Right ventricle myocardium superior (tissue), 1 donor: ENCODE measurements around the gene MNAT1. TPM values are rescaled to one million over a fixed set of nuclear protein-coding genes. Genes with fewer than 3 reads are reported as not detected.
"Not testable (repeated sequence)": the region's sequence is repeated elsewhere in the genome, so short reads cannot be mapped to it uniquely, and the experiment has no call there.

Experiments
- ATAC-seq: fragments of 200-7000 bp; cut with Tn5 transposase; one replicate; pipeline ENCODE4 v1.9.1; 2020; ENCODE audit warnings: mild to moderate bottlenecking; ENCODE audit not compliant: poor library complexity
- DNase-seq: peaks from one replicate; pipeline ENCODE4 v3.0.0-alpha.2; 2020
- intact Hi-C: fragments of 100-400 bp; cut with DNase I; formaldehyde crosslinking; loops from one replicate; pipeline ENCODE4 v1.11.2; 2022
- long read RNA-seq: library from polyadenylated mRNA; unstranded; transcript quantifications from one replicate; pipeline ENCODE4 v2.0.0, GENCODE V29; 2021
- total RNA-seq: library from RNA; stranded (reverse); fragmentation: NEBNext Ultra II Directional; extraction: Animal tissue kit (Norgen Biotek cat#: 25700); gene quantifications from one replicate; pipeline ENCODE4 v1.2.1, GENCODE V29; 2021
- donor health status: DM: no; HTN: yes; CAD: no; lungs with severe emphysema.

MNAT1 gene
- 24.3 TPM for total RNA-seq
- long read RNA-seq, transcript MNAT1-201 (8 exons, 2,635 nt), result major isoform, 31 of 33 reads
- long read RNA-seq, partial matches to known transcripts, result 0 of 33 reads
- long read RNA-seq, other reads (novel, unspliced or antisense), result 2 of 33 reads

DNA sequence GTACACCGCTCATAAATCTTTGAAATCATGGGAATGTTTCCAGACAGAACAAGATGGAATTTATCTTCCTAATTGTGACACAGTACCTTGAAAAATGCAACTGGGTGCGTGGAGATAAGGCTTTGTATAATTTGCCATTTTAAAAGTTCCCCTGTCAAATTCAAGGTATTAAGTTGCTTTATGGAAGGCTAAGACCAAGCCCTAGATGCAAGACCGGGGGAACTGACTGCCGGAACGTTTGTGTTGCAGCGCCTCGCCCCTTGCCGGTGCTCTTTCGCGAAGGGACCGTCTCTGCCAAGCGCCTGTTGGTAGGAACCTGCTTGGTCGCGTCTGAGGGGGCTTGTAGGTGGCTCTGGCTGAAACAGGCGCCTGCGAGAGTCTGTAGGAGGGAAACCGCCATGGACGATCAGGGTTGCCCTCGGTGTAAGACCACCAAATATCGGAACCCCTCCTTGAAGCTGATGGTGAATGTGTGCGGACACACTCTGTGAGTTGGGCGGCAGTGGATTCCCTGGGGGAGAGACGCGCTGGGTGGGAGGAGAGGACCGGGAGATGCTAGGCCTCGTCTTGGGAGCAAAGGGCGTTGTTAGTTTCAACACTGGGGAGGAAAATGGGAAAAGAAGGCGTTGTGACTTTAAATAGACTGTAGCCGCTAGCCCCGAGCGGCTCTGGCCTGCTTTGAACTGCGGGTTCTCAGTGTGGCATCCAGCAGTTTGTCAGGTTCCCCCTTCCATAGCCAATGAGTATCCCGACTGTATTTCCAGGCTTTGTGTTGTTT is at the start of gene MNAT1:
Gene MNAT1 (plus strand): TSS at position 297 of the 778 bp plus-strand sequence. CDS start 102 bp downstream, at position 399.
- ATAC-seq (peak; percentile 97), DNase-seq (peak; percentile 79)
- intact Hi-C loops, result no loop called here

DNA sequence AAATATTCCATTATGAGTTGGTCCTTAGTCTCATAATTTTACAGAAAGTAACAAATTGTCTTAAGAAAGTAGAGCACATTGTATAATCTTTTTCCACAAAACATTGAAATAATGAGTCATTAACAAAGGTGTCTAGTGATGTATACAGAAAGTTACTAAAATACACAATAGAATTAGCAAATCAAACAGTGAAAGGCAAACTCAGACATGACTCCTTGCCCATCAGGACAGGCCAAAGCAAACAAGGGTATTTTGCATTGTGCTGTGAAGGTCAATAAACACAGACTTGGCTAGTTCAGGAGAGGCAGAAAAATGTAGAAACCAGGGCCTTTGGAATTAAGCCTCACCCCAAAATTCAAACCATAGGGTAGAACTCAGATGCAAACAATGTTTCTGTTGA is 47.7 kb upstream of the MNAT1 start:
- intact Hi-C loops, result no loop called here
- DNase-seq (no peak), ATAC-seq (no peak)

- intact Hi-C loops, result no loop called here
- no peak for ATAC-seq
- no peak for DNase-seq
Measured at GRCh38 chr14:60691383-60692113, 43.0 kb upstream of the MNAT1 start.

GRCh38 chr14:60695327-60695726 is 39.2 kb upstream of the MNAT1 start:
- intact Hi-C loops, result no loop called here
- DNase-seq (no peak), ATAC-seq (no peak)

- no peak for ATAC-seq
- intact Hi-C loops, result no loop called here
- no peak for DNase-seq
Measured at GRCh38 chr14:60700598-60700997, 34.0 kb upstream of the MNAT1 start.

- ATAC-seq (no peak), DNase-seq (no peak)
- intact Hi-C loops, result no loop called here
Measured at GRCh38 chr14:60705100-60705499, 29.5 kb upstream of the MNAT1 start.

DNA sequence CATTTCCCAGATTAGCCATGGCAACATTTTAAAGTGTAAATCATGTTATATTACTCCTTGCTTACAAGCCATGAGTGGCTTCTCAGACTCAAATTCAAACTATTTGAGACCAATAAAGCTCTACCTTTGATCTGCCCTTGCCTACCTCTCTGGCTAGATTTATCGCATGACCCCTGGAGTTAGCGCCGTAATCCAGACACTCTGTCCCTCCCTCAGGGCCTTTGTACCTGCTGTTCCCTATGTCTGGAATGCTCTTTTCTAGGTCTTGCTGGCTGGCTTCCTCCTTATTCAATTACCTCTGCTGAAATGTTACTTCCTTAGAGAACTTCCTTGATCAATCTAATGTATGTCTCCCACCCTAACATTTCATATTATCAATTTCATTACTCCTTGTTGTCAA is 26.7 kb upstream of the MNAT1 start:
- ATAC-seq (no peak), DNase-seq (no peak)
- intact Hi-C loops, result no loop called here

- no peak for DNase-seq
- intact Hi-C loops, result no loop called here
- no peak for ATAC-seq
Measured at GRCh38 chr14:60710494-60710893, 24.1 kb upstream of the MNAT1 start.

DNA sequence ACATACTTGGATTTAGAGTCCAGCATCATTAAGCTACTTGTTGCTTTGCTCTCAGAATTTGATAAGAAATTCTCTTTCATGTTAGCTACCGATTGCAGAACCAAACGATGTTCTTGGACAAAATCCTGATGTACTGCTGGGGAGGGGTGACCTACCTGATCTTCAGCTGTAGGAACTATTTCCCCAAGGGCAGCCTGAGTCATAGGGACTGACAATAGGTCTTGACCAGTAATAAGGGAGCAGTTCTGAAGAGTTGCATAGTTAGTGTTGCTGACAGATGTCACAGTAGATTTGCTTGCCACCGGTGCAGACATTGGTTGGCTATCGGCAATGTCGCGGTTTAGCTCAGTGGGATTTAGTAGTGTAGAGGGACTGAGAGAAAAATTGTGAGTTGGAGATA is 21.0 kb upstream of the MNAT1 start:
- no peak for ATAC-seq

GRCh38 chr14:60720391-60720790 is 14.2 kb upstream of the MNAT1 start:
- intact Hi-C loops, result no loop called here
- DNase-seq, result no peak
- ATAC-seq, result no peak

More for the DNA sequence above, 21.0 kb upstream of the MNAT1 start:
- intact Hi-C loops, result no loop called here
- no peak for DNase-seq

- DNase-seq (no peak), ATAC-seq (no peak)
- intact Hi-C loops, result no loop called here
Measured at GRCh38 chr14:60720962-60721325, 13.6 kb upstream of the MNAT1 start.

DNA sequence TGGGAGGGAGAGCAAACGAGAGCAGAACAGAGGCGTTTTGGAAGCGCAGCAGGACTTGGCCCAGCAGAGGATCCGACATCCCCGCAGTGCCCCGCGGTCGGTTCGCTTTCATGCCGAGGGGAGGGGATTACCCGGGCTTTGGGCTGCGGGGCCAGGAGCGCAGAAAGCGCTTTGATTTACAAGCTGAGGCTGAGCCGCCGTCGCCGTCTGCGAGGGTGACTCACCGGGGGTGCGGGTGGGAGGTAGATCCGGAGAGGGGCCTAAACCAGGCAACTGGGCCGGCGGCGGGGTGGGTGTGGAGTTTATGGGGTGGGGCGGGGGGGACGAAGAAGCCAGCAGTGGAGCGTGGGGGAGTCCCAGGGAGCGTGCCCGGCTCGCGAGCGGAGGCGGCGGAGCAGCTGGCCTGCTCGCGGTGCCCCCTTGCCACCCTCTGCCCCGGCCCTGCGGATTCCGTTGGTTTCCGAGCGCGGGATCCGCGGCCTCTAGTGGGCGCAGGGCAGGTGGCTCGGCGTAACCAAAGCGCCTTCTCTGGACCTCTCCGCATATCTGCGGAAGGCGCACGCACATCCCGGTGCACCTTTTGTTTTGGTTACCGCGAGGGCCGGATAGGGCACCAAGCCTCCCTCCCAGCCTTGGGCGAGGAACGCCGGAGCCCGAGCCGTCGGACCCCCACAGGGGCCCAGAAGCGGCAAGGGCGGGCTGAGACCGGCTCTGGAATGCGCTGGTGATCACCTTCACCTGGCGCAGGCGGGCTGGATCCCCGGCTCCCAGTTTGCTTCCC is 13.0 kb upstream of the MNAT1 start:
- ATAC-seq, result peak; percentile 72
- intact Hi-C loops, result no loop called here
- peak; percentile 46 for DNase-seq

- DNase-seq (no peak), ATAC-seq (no peak)
- intact Hi-C loops, result no loop called here
Measured at GRCh38 chr14:60722107-60722356, 12.5 kb upstream of the MNAT1 start.

DNA sequence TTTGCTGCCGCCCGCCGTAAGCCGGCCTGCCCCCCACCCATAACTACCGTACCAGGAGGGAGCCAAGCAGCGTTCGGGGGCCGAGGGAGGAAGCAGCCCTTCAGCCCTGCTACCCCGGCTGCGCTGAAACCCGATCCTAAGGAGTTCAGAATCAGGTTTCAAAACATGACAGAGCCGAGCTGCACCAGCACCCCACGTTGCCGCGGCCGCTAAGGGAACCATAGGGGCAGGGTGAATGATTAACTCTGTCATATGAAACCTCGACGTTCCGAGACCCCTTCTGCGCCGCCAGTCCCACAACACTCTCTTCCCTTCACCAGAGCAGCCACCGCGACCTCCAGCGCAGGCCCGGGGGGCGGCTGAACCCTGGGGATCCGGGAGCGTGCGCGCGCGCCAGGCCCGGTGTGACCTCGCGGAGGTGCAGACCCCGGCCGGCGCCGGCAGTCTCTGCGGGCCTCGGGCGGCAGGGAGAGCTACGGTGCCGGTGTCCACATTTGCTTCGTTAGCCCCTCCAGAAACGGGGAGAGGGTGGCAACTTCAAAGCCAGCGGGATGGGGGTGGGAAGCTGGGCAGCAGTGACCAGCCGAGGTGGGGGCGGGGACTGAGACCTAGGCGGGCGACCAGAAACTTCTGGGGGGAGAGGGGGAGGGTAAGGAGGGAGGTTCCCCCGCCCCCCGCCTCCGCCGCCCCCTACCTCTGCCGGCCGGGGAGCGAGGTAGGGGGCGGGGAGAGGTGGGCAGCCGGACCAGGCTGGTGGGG is 12.0 kb upstream of the MNAT1 start:
- intact Hi-C loops, result no loop called here
- DNase-seq, result peak; percentile 40

DNA sequence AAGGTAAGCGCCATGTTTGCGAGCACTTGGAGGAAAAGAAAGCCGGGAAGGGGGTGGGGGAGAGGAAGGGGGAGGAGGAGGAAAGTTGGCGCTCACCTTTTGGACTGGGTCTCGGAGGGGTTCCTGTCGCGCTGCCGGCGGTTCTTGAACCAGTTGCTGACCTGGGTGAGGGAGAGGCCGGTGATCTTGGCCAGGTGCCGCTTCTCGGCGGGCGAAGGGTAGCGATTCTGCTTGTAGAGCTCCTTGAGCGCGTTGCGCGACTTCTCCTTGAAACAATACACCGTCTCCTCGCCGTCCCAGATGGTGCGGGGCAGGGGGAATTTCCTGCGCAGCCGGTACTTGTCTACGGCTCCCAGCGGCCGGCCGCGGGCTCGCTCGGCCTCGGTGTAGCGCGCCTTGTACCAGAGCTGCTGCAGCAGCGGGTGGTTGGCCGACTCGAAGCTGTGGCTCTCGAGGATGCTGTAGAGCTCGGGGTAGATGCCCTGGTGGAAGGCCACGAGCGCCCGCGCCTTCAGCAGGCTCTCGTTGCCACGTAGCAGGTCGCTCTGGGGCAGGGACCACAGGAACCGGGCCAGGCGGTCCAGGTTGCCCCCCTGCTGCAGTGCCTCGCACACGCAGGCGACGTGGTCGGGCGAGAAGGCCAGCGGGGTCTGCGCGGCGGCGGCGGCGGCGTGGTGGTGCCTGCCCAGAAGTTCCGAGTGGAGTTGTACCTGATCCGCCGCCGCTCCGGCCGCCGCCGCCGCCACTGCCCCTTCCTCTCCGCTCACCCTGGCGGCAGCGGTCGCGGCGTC is 11.2 kb upstream of the MNAT1 start:
- DNase-seq, result peak; percentile 54
- peak; percentile 63 for ATAC-seq
- intact Hi-C loops, result no loop called here

More for the DNA sequence above, 12.0 kb upstream of the MNAT1 start:
- ATAC-seq, result peak; percentile 16

GRCh38 chr14:60723907-60724618 is 10.5 kb upstream of the MNAT1 start, which contains the start of gene SIX4:
Gene SIX4 (minus strand): TSS chr14:60724351. CDS start chr14:60724074, 277 bp downstream.
- peak; percentile 72 for DNase-seq
- intact Hi-C loops, result no loop called here
- ATAC-seq, result peak; percentile 92

- intact Hi-C loops, ATAC-seq, DNase-seq: not testable (repeated sequence)
Measured at GRCh38 chr14:60731291-60731690, 3.3 kb upstream of the MNAT1 start.
